ENCODE data around the gene NUDT3.
A peak's percentile ranks its signal among the peaks of the same experiment; 100 is the strongest.
"Not testable (repeated sequence)": the region's sequence is repeated elsewhere in the genome, so short reads cannot be mapped to it uniquely, and the experiment has no call there.

NUDT3 gene

GRCh38 chr6:34331371-34332050, 61.0 kb downstream of the NUDT3 start:
- H3K27me3 Mint-ChIP-seq = no peaks in the 10 kb centered on the region
- no peak overlapping the region for H3K4me3 Mint-ChIP-seq
- H3K4me1 Mint-ChIP-seq = peaks cover 20% of the 10 kb centered on the region
- no peaks in the 10 kb centered on the region for H3K9me3 Mint-ChIP-seq
- DNase-seq (ENCODE audit: low spot score in 2 of 2) = no peak
- no peak for ATAC-seq (replicated peaks; ENCODE audit: extremely low read depth, poor library complexity, severe bottlenecking)
- no peak overlapping the region for H3K27ac Mint-ChIP-seq (ENCODE audit: low read depth)
- peaks cover 6% of the 10 kb centered on the region for H3K36me3 Mint-ChIP-seq (ENCODE audit: insufficient read depth)

- not testable (repeated sequence) for ATAC-seq (replicated peaks; ENCODE audit: extremely low read depth, poor library complexity, severe bottlenecking); H3K9me3 Mint-ChIP-seq; H3K36me3 Mint-ChIP-seq (ENCODE audit: insufficient read depth); H3K27ac Mint-ChIP-seq (ENCODE audit: low read depth); H3K27me3 Mint-ChIP-seq; H3K4me3 Mint-ChIP-seq; DNase-seq (ENCODE audit: low spot score in 2 of 2)
- peaks cover 20% of the 10 kb centered on the region for H3K4me1 Mint-ChIP-seq
Measured at GRCh38 chr6:34329814-34330213, 62.7 kb downstream of the NUDT3 start.

- Mint-ChIP-seq H3K27ac (ENCODE audit: low read depth) (no peak overlapping the region), H3K27me3 (no peaks in the 10 kb centered on the region), H3K9me3 (no peaks in the 10 kb centered on the region), H3K4me1 (peaks cover 18% of the 10 kb centered on the region), H3K36me3 (ENCODE audit: insufficient read depth) (peaks cover 1% of the 10 kb centered on the region), H3K4me3 (no peak overlapping the region)
- ATAC-seq (replicated peaks; ENCODE audit: extremely low read depth, poor library complexity, severe bottlenecking) (no peak), DNase-seq (ENCODE audit: low spot score in 2 of 2) (no peak)
Measured at GRCh38 chr6:34328969-34329368, 63.5 kb downstream of the NUDT3 start.

- not testable (repeated sequence) for H3K27me3 Mint-ChIP-seq; H3K4me1 Mint-ChIP-seq; H3K27ac Mint-ChIP-seq (ENCODE audit: low read depth); ATAC-seq (replicated peaks; ENCODE audit: extremely low read depth, poor library complexity, severe bottlenecking); DNase-seq (ENCODE audit: low spot score in 2 of 2); H3K9me3 Mint-ChIP-seq; H3K36me3 Mint-ChIP-seq (ENCODE audit: insufficient read depth); H3K4me3 Mint-ChIP-seq
Measured at GRCh38 chr6:34327313-34328205, 64.9 kb downstream of the NUDT3 start.

- Mint-ChIP-seq H3K27me3 (no peaks in the 10 kb centered on the region), H3K4me3 (no peak overlapping the region), H3K9me3 (no peaks in the 10 kb centered on the region), H3K36me3 (ENCODE audit: insufficient read depth) (no peaks in the 10 kb centered on the region), H3K27ac (ENCODE audit: low read depth) (no peak overlapping the region), H3K4me1 (peaks cover 5% of the 10 kb centered on the region)
- ATAC-seq (replicated peaks; ENCODE audit: extremely low read depth, poor library complexity, severe bottlenecking) = no peak
- DNase-seq (ENCODE audit: low spot score in 2 of 2) = no peak
Measured at GRCh38 chr6:34325633-34326032, 66.8 kb downstream of the NUDT3 start.

GRCh38 chr6:34324738-34325444, 67.6 kb downstream of the NUDT3 start:
- no peak overlapping the region for H3K27ac Mint-ChIP-seq (ENCODE audit: low read depth)

GRCh38 chr6:34324221-34324620, 68.2 kb downstream of the NUDT3 start:
- not testable (repeated sequence) for DNase-seq (ENCODE audit: low spot score in 2 of 2); H3K27me3 Mint-ChIP-seq; ATAC-seq (replicated peaks; ENCODE audit: extremely low read depth, poor library complexity, severe bottlenecking); H3K27ac Mint-ChIP-seq (ENCODE audit: low read depth); H3K4me1 Mint-ChIP-seq; H3K4me3 Mint-ChIP-seq; H3K9me3 Mint-ChIP-seq; H3K36me3 Mint-ChIP-seq (ENCODE audit: insufficient read depth)

More at GRCh38 chr6:34324738-34325444, 67.6 kb downstream of the NUDT3 start:
- Mint-ChIP-seq H3K4me1 (peaks cover 5% of the 10 kb centered on the region), H3K36me3 (ENCODE audit: insufficient read depth) (no peaks in the 10 kb centered on the region), H3K4me3 (no peak overlapping the region), H3K9me3 (no peaks in the 10 kb centered on the region), H3K27me3 (no peaks in the 10 kb centered on the region)
- ATAC-seq (replicated peaks; ENCODE audit: extremely low read depth, poor library complexity, severe bottlenecking) = no peak
- DNase-seq (ENCODE audit: low spot score in 2 of 2) = no peak

- no peaks in the 10 kb centered on the region for H3K9me3 Mint-ChIP-seq
- no peaks in the 10 kb centered on the region for H3K36me3 Mint-ChIP-seq (ENCODE audit: insufficient read depth)
- no peak for DNase-seq (ENCODE audit: low spot score in 2 of 2)
- no peak overlapping the region for H3K4me3 Mint-ChIP-seq
- peaks cover 10% of the 10 kb centered on the region for H3K4me1 Mint-ChIP-seq
- H3K27ac Mint-ChIP-seq (ENCODE audit: low read depth) = no peak overlapping the region
- no peaks in the 10 kb centered on the region for H3K27me3 Mint-ChIP-seq
- no peak for ATAC-seq (replicated peaks; ENCODE audit: extremely low read depth, poor library complexity, severe bottlenecking)
Measured at GRCh38 chr6:34323300-34323699, 69.2 kb downstream of the NUDT3 start.

GRCh38 chr6:34322732-34323131, 69.7 kb downstream of the NUDT3 start:
- H3K4me1 Mint-ChIP-seq = peaks cover 10% of the 10 kb centered on the region
- ATAC-seq (replicated peaks; ENCODE audit: extremely low read depth, poor library complexity, severe bottlenecking) = no peak
- no peak overlapping the region for H3K27ac Mint-ChIP-seq (ENCODE audit: low read depth)
- no peak overlapping the region for H3K4me3 Mint-ChIP-seq
- no peaks in the 10 kb centered on the region for H3K27me3 Mint-ChIP-seq
- no peaks in the 10 kb centered on the region for H3K36me3 Mint-ChIP-seq (ENCODE audit: insufficient read depth)
- no peak for DNase-seq (ENCODE audit: low spot score in 2 of 2)
- no peaks in the 10 kb centered on the region for H3K9me3 Mint-ChIP-seq

- Mint-ChIP-seq H3K9me3 (no peaks in the 10 kb centered on the region), H3K36me3 (ENCODE audit: insufficient read depth) (no peaks in the 10 kb centered on the region), H3K27me3 (no peaks in the 10 kb centered on the region), H3K4me3 (no peak overlapping the region), H3K4me1 (peaks cover 17% of the 10 kb centered on the region), H3K27ac (ENCODE audit: low read depth) (no peak overlapping the region)
- no peak for DNase-seq (ENCODE audit: low spot score in 2 of 2)
- no peak for ATAC-seq (replicated peaks; ENCODE audit: extremely low read depth, poor library complexity, severe bottlenecking)
Measured at GRCh38 chr6:34321821-34322220, 70.6 kb downstream of the NUDT3 start.

GRCh38 chr6:34319471-34319885, 73.0 kb downstream of the NUDT3 start:
- Mint-ChIP-seq H3K9me3 (no peaks in the 10 kb centered on the region), H3K4me1 (peaks cover 26% of the 10 kb centered on the region), H3K27me3 (no peaks in the 10 kb centered on the region), H3K27ac (ENCODE audit: low read depth) (no peak overlapping the region), H3K36me3 (ENCODE audit: insufficient read depth) (no peaks in the 10 kb centered on the region), H3K4me3 (no peak overlapping the region)
- DNase-seq (ENCODE audit: low spot score in 2 of 2) (no peak), ATAC-seq (replicated peaks; ENCODE audit: extremely low read depth, poor library complexity, severe bottlenecking) (no peak)

- no peak for DNase-seq (ENCODE audit: low spot score in 2 of 2)
- Mint-ChIP-seq H3K27me3 (no peaks in the 10 kb centered on the region), H3K36me3 (ENCODE audit: insufficient read depth) (no peaks in the 10 kb centered on the region), H3K9me3 (no peaks in the 10 kb centered on the region), H3K4me3 (no peak overlapping the region), H3K4me1 (peaks cover 26% of the 10 kb centered on the region), H3K27ac (ENCODE audit: low read depth) (peak overlapping the region; percentile 71)
- ATAC-seq (replicated peaks; ENCODE audit: extremely low read depth, poor library complexity, severe bottlenecking) = no peak
Measured at GRCh38 chr6:34318499-34319470, 73.7 kb downstream of the NUDT3 start.

Measured in central memory CD8-positive, alpha-beta T cell (primary cell).